Measurements from ENCODE around the gene TRIM47.

DNA sequence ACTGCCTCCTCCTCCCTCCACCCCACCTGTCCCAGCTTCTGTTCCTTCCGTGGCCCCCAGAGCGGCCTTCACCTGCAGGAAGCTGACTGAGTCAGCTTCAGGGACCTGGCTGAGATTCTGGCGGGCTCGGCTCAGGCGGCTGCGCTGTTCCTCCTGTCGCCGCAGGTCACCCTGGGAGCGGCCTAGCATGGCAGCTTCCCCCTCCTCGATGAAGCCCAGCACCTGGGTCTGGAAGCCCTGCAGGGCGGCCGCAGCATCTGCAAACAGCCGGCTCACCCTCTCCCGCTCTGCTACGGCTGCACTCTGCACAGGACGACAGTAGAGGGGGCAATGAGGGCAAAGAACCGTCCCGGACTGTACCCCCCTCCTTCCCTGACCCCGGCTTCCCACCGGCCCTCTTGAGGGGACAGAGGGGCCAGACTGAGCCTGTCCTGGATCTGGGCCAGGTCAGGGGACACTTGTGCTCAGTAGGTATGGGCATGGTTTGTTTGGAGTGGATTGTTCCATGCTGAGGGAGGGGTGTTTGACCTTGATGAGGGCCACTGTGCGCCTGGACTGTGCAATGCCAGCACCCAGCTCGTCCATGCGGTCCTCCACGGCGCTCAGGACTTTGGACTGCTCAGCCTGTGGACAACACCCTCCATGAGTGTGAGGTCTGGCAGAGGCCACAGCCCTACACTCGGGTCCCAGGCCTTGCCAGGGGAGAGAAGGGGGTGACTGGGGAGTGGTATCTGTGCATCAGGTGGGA lies 2.0 kb downstream of the TRIM47 start:
- TF ChIP-seq, protein P1, sequence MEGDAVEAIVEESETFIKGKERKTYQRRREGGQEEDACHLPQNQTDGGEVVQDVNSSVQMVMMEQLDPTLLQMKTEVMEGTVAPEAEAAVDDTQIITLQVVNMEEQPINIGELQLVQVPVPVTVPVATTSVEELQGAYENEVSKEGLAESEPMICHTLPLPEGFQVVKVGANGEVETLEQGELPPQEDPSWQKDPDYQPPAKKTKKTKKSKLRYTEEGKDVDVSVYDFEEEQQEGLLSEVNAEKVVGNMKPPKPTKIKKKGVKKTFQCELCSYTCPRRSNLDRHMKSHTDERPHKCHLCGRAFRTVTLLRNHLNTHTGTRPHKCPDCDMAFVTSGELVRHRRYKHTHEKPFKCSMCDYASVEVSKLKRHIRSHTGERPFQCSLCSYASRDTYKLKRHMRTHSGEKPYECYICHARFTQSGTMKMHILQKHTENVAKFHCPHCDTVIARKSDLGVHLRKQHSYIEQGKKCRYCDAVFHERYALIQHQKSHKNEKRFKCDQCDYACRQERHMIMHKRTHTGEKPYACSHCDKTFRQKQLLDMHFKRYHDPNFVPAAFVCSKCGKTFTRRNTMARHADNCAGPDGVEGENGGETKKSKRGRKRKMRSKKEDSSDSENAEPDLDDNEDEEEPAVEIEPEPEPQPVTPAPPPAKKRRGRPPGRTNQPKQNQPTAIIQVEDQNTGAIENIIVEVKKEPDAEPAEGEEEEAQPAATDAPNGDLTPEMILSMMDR (IDR thresholded peaks at IDR 0.05) = peak in 3 of 4 experiments; percentile 11 to 39 (median 14)
- TF ChIP-seq POLR2A (IDR thresholded peaks at IDR 0.05) = peak; percentile 52
- TF ChIP-seq POLR2AphosphoS5 (IDR thresholded peaks at IDR 0.05) = peak; percentile 83

Measured in prostate gland (tissue), 2 donors.